ENCODE results near the gene CTNNA2.

CTNNA2 gene

DNA sequence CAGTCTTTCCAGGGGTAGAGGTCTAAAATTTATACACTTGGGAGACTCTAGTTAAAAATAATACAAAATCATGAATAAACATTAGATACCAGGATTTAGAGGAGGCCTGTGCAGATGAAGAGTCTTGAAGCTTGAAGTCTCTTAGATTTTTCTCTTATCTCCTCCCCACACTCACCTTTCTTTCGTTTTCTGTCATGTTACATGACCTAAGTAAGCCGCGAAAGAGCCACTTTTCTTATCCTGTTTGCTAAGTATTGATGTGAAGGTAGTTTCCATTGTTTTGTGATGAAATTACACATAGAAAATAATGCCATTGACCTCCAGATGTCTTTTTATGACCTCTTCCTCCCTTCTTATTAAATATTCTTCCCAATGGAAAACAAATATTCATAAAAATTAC is 423.9 kb downstream of the CTNNA2 start:
- no peak for FAIRE-seq

DNA sequence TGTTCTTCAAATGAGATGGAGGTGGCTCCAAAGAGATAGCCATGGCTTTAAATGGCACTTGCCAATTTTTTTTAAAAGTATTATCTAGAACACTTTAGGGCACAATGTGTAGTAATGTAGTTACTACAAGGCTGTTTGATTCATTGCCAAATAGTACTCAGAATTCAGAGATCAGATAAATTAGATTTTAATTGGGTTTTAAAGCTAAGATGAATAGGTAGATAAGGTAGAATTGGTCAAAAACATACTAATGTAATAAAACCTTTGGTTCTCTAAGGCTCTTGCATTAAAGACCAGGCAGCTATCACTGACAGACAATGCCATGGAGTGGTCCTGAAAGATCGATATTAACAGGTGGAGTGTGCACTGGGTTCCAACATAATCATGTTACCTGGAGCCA is 425.8 kb downstream of the CTNNA2 start:
- FAIRE-seq: no peak

DNA sequence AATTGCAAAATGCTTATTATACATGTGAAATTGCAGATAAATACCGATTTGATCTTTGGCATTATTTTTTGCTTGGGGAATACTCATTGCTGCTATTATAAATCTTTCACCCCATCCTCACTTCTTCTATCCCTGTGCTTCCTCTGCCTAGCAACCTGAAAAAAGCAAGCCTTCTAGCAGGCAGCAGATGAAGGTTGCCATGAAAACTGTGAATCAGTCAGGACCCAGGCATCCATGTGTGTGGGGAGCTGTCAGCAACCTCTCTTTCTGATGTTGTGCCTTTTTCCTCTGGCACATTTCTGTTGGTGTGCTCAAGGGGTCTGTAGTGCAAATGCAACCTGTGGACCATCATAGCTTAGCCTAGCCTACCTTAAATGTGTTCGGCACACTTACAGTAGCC is 427.5 kb downstream of the CTNNA2 start:
- peak; percentile 90 for FAIRE-seq

DNA sequence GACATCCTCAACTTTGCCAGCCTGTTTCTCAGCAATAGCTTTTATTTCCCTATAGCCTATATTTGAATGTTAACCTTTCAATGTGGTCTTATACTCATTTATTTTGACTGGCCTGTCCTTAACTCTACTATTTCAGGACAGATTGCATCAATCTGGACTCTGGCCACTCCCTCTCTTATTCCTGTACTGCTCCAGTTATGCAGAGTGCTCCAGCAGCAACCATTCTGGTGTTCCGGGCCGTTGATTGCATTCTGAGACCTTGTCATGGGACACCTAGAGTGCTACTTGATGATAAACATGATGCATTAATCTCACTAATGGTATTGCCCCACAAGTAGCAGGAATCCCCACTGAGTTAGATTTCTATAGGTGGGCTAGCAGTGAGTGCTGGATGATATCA is 428.3 kb downstream of the CTNNA2 start:
- FAIRE-seq: no peak

DNA sequence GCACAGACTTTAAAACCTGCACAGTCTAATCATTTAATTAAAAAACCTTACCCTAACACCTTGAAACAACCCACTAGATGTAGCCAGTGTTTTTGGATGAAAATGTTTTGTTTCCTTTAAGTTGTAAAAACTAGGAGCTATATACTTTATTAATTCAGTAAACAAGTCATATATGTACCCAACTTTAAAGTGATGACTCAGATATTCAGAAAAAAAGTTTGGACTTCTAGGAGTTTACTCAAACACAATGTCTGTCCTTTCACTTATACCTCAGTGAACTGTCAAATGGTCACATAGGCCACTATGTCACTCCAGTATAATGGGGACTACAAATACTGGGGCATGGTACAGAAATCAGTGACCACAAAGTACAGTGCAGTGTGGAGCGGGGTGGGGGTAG is 431.4 kb downstream of the CTNNA2 start:
- no peak for FAIRE-seq

DNA sequence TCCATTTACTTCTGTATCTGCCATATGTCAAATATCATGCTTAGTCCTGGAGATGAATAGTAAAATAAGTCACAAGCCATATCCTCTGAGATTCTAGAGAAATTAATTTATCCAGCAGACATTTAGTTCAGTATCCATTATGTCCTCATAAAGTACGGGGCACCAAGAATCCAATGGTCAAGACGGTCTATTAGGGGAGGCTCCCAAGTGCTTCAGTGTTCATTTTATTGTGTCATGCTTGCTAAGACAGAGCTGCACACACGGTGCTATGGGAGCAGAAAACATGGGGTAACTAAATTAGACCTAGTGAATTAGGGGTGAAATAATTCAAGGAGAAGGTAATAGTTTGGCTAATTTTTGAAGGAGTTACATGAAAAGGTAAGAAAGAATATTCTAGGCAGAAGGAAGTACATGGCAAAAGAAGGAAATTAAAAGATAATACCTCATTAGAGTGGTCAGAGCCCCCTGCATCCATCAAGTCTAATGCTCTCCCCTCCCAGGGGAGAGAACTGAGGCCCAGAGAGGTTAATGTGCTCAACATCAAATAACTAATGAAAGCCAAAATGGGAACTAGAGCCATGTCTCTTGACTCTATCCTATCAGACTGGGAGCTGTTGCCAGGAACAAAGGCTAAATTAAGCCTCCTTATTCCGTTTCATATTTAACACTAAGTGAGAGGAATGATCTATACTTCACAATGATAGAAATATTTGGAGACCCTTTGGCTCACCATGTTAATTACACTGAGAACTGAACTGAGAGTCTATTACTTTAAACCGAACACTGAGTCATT is 433.0 kb downstream of the CTNNA2 start:
- FAIRE-seq: no peak

DNA sequence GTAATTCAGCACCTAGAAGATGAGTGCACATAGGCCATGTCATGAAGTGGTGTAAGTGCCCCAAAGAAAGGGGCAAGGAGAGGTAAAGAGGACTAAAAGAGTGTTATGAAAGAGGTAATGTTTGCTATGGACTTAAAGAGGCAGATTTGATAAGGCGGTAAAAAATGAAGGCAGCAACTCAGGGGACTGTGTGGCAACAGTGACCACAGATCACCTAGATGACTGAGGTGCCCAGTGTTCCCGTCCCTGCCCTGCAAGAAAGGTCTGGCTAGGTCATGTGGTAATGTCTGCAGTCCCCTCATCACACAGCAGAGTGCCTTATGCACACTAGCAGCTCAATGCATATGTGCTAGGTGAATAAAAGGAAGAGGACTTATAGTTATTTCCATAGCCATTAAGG is 434.9 kb downstream of the CTNNA2 start:
- FAIRE-seq: no peak

DNA sequence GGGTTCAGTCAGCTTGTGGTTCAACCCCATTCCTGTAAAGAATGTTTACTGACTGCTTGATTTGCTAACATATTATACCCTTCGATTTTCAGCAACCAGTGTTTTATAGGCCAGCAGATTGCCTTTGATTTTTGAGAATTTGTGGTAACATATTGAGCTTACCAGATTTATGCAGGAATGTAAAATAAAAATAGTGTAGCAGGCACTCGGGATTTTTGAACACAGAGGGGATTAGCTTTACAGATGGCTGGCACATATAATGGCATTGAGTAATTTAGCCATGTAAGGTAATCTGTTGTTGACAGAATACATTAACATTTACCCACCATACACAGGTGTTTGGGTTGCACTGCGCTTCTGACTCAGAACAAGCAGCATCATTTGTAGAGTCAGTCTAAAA is 437.7 kb downstream of the CTNNA2 start:
- no peak for FAIRE-seq

DNA sequence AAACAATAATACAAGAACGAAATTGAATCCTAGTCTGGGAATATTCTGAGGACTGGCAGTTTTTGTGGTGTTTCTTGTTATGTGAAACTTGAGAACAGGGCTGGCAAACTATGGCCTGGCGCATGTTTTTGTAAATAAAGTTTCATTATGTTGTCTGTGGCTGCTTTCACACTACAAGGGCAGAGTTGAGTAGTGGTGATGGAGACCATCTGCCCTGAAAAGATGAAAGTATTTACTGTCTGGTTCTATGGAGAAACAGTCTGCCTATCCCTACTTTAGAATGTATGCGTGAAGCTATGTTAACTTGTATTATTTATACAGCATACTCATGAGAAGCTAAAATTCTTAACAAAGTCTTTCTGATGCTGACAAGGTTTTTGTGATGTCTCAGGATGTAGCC is 439.8 kb downstream of the CTNNA2 start:
- no peak for FAIRE-seq

DNA sequence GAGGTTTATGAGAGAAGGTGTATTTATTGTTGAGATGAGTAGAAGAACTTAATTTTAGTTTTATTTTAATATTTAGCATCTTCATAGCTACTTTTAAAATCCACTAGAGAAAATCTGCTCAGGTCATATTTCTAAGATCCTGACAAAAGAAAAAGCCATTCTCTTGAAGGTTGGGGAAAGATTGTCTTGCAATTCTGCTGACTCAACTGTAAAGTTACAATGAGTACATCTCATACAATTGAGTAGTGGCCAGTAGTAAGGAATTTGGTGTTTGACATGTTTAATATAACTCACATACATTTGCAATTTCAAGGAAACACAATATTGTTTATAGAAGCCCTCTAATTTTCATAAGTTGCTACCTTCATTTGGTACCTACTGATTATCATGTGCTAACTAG is 447.2 kb downstream of the CTNNA2 start:
- no peak for FAIRE-seq

DNA sequence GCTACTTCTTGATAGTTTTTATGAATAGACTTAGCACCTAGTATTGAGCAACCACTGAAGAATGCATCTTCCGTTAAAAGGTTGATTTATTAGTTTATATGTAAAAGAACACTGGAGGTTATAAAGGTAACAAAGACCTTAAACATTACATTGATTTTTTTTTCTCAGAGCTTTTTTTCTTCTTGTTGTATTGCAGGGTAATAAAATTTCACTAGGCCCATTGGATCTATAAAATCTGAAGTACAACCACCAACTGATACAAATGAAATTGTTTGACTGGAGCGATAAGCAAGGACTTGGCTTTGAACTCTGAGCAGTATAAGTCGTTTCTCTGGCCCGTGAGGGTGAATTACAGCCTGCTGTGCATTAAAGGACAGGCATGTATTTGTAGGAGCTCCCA is 447.7 kb downstream of the CTNNA2 start:
- FAIRE-seq: no peak

DNA sequence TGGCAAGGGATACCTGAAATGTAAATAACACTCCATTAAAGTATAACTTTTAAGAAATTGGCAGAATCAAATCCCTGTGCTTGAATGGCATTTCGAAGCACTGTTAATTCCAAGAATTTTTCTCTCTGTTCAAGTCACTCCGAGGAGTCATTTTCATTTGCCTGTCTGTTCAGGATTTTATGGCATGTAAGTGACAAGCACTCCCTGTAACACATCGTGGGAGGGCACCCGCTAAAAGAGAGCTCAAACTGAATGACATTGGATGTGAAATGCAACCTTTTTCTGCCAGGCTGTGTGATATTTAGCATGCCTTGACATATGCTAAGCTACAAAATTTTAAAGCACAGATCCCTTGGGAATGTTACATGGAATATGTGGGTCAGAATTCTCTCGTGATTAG is 452.1 kb downstream of the CTNNA2 start:
- FAIRE-seq: no peak

DNA sequence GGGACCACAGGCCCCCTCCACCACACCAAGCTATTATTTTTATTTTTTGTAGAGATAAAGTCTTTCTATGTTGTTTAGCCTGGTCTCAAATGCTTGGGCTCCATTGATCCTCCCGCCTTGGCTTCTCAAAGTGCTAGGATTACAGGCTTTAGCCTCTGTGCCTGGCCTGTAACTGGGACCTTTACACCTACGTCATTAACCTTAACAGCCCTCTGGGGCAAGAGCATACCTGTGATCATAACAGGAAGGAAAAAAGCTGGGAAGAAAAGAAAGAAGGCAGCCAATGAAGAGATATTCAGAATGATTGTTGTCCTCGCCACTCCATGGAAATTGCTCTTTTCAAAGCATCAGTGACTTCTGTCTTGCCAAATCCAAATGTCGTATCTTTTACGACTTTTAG is 453.5 kb downstream of the CTNNA2 start:
- FAIRE-seq: no peak

DNA sequence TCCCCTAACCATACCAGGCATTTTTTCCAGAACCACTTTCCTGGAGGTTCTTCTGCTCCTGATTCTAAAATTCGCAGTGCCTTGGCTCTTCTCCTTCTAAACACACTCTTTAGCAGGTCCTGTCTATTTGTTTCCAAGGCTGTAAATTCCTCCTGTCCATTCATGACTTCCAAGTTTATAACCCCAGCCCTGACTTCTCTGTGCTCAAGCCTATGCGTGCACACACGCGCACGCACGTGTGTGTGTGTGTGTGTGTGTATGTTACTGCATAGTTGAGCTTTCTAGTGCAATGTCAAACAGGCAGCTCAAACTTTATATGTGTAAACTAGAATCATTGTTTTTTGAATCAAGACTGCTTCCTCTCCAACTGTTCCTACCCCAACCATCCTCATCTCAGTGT is 454.0 kb downstream of the CTNNA2 start:
- FAIRE-seq: no peak

DNA sequence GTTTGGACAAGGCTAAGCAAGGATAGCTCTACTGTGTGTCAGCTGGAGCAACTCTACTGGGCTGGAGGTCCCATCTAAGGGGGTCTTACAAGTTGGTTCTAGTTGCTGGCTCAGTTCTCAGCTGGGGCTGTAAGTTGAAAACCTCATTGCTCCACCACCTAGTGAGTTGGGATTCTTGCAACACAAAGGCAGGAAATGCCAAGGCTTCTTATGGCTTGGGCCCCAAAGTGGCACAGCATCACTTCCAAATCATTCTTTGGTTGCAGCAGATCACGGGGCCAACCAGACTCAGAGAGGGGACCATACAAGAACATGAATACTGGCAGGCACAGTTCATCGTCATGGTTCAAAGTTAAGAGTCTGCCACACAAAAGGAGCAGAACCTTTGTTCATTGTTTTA is 459.0 kb downstream of the CTNNA2 start:
- FAIRE-seq: no peak

DNA sequence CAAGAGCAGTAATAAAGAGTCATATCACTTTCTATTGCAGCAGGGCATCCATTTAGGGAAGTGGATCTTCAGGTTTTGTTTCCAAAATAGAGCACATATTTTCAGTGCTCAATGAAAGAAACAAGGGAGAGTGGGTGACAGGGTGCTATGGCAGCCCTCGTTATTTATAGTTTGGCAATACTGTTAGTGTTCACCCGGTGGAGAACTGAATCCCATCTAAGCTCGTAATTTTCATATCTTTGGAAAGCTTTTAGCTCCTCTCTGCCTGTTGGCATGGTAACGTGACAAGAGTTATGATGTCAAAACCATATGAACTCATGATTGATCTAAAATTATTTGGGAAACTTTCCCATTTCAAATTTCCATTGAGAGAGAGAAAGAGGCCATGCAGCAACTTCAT is 459.8 kb downstream of the CTNNA2 start:
- FAIRE-seq: no peak

DNA sequence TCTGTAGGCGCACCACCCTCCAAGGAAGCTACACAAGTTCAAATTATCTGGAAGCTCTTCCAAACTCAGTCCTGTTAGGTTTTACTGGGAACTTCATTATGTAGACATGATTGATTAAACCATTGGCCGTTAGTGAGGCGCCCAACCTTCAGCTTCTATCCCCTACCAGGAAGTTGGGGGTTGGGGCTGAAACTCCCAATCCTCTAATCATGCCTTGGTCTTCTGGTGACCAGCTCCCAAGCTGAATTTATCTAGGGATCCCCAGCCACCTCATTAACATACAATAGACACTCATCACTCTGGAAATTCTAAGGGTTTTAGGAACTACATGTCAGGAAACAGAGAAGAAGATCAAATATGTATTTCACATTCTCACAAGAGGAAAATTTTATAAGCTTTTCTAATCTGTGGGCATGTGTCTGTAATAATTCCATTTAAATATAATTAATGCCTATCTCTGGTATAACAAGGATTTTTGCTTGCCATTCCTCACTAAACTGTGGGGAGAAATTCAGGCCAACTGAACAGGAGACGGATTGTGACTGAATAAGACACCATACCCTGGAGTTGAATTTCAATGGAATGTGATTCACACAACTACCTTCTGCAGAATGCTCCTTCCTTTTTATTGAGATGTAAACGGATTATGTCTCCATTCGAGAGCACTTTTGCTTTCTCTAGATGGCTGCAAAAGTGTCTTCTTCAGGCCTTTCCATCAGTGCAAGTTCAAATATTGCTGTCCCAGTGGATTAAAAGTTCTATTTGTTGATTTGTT is 463.1 kb downstream of the CTNNA2 start:
- no peak for FAIRE-seq

DNA sequence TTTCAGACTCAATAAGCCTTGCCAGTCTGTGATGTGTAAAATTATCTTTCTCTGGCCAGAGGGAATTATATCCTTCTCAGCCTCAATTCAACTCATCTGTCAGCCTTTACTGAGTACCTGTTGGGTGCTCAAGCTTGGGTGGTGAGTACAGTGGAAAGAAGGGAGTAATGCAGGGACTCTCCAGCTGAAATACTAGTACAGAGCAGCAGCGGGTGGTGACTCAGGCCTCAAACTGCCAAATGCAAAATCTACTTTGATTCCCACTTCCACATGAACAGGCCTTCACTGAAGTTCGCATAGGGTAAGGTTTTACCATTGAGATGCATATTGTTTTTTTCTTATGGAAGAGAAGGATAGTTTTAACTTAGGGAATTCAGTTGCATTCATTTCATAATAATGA is 464.9 kb downstream of the CTNNA2 start:
- no peak for FAIRE-seq

DNA sequence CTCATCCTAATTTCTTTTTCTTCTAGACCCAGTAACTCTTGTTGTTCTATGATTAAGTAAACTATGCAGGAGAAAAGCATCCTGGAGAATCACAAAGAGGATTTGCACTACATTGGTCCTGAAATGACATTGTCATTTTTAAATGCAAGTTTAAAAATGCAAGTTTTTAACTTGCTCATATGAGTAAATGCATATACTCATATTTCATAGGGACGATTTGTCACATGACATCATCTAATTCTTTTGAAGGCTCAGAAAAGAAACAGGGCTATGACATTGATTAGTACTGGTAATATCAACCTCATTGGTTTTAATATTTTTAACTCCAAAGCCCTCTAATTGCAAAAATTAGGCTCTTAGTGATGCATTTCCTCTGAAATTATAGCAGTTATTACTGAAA is 467.3 kb downstream of the CTNNA2 start:
- FAIRE-seq: no peak

DNA sequence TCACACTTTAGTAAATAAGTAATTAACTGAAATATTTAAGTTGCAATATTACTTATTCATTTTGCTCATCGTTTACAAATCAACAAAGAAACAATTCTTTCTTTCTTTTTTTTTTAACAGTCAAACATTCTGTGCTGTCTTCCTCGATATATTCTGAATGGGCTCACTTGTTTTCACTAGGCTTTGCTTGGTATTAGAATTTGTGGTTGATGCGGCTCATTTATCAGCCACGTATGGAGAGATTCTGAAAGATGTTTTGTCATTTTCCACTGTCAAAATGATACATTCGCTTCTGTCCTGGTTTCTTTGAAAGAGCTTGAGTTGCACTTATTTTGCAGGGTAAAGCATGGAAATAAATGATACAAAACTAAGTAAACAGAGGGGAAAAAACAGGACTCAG is 468.0 kb downstream of the CTNNA2 start:
- no peak for FAIRE-seq

DNA sequence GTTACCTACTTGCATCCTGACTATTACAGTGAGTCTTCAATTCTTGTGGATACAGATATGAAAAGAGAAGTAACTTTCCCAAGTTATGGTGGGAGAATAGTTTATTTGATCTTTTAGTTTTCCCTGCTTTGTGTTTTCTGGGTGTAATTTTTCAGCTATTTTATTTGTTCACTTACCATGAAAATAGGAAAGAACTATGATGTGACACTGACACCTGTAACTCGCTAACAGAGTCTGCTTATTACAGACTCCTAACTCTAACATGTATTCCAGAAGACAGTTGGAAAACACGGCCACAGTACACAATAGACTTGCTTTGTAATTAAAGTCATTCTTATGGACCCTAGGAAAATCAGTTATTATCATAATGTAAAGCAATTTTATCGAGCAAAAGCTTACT is 468.5 kb downstream of the CTNNA2 start:
- FAIRE-seq: no peak

DNA sequence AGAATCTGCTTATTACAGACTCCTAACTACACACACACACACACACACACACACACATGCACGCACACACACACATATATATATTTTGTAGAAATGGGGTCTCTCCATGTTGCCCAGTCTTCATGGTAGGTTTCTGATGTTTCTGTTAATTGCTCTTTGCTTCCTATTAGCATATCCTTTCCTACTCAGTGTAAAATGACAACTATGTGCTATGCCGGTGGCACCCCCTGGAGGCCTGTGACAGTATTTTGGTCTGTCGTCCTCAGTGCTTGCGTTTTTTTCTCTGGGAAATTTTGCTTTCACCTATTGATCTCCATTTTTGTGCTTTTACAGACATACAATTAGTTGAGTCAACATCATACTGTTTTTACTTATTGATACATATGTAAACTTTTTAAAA is 469.6 kb downstream of the CTNNA2 start:
- FAIRE-seq: peak; percentile 27

DNA sequence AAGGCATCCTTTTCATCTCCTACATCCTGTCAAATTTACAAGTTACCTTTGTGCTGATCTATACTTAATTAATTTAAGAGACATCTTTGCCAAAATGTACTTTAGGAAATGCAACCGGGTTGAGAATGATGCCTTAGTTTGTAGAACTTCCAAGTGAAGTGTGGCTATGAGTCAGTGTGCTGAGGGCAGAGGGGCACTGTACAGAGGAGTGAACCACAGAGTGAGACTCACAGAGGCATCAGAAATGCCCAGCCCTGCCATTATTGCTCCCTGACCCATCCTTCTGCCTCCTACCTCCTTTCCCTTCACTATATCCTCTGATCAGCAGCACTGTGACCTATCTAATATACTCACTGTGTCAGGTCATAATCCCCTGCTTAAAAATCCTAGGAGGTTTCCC is 471.6 kb downstream of the CTNNA2 start:
- no peak for FAIRE-seq

DNA sequence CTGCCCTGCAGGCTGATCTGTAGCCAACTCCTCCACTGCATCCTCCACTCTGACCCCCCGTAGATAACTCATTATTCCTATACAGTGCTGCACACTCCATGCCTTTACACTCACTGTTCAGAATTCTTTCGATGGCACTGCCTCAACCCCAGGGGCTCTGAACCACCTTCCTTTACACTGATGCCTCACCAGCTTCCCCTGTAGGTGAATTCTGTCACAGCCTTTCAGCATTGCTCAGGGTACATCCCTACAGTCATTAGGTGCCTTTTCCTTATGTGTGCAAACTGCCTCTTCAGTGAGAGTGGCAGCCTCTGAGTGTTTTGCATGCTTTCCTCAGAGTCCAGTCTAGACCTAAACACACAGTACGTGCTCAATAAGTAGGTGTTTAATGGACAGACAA is 472.3 kb downstream of the CTNNA2 start:
- FAIRE-seq: no peak

DNA sequence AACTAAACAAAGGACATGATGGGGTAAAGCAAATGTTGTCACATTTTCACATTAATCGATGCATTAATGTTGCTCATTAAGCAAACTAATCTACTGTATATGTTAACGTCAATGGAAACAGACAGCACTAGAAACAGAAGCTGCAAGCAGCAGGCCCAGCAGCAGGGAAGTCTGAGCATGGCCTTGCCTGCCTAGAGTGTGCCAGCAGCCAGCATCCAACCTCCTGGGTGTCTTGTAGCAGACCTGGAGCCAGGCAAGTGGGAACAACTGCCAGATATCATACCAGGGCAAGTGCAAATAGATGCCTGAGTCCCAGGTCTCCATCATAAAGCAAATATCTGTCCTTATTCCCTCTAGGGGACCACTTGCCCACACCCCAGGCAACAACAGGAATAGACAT is 472.7 kb downstream of the CTNNA2 start:
- no peak for FAIRE-seq
